HepG2 (cell line): ENCODE measurements around the gene RREB1. TPM values are rescaled to one million over a fixed set of nuclear protein-coding genes. Genes with fewer than 3 reads are reported as not detected.

Source experiments
- ATF7-NPFF ChIP-seq: sonication (generic); formaldehyde crosslinking; IDR thresholded peaks from 2 replicates; pipeline ENCODE4 v1.8.1; 2023; ENCODE audit warnings: mild to moderate bottlenecking, low read depth, missing genetic modification reagents, moderate library complexity
- BCL6 ChIP-seq: IDR thresholded peaks from 2 replicates; pipeline ENCODE4 v1.6.1; 2016; ENCODE audit warnings: missing genetic modification reagents, missing compliant biosample characterization
- DMAP1 ChIP-seq: IDR thresholded peaks from 2 replicates; pipeline ENCODE4 v1.6.1; 2016
- ELF3 ChIP-seq: IDR thresholded peaks from 2 replicates; pipeline ENCODE4 v1.6.1; 2016; ENCODE audit warnings: missing genetic modification reagents, missing compliant biosample characterization
- FOXO4 ChIP-seq: sonication (generic); formaldehyde crosslinking; conservative IDR thresholded peaks from 2 replicates; pipeline ENCODE4 v1.8.1; 2023; ENCODE audit warnings: missing genetic modification reagents
- FOXP4 ChIP-seq: sonication (generic); formaldehyde crosslinking; IDR thresholded peaks from 2 replicates; pipeline ENCODE4 v1.4.0; 2020; ENCODE audit warnings: missing genetic modification reagents
- GATAD1 ChIP-seq: IDR thresholded peaks from 2 replicates; pipeline ENCODE4 v1.6.1; 2016; ENCODE audit warnings: missing genetic modification reagents, missing compliant biosample characterization
- IKZF5 ChIP-seq: IDR thresholded peaks from 2 replicates; pipeline ENCODE4 v1.6.1; 2018; ENCODE audit warnings: missing genetic modification reagents, mild to moderate bottlenecking, missing compliant biosample characterization
- MYPOP ChIP-seq: sonication (generic); formaldehyde crosslinking; IDR thresholded peaks from 2 replicates; pipeline ENCODE4 v1.8.1; 2023; ENCODE audit warnings: mild to moderate bottlenecking, moderate library complexity, missing genetic modification reagents
- NCOA5 ChIP-seq: sonication (generic); formaldehyde crosslinking; IDR thresholded peaks from 2 replicates; pipeline ENCODE4 v1.4.0; 2020; ENCODE audit warnings: missing genetic modification reagents
- SMAD9 ChIP-seq: sonication (generic); formaldehyde crosslinking; IDR thresholded peaks from 2 replicates; pipeline ENCODE4 v1.5.1; 2020; ENCODE audit warnings: mild to moderate bottlenecking, missing genetic modification reagents
- SP1 ChIP-seq, 2 experiments: fragments of 450-650 bp in 1 of 2; sonication (generic) in 1 of 2; formaldehyde crosslinking in 1 of 2; IDR thresholded peaks; 2 replicates each; pipeline versions ENCODE4 v1.4.0 to v1.6.1; 2016 to 2020; ENCODE audit warnings: missing genetic modification reagents in 1 of 2
- THAP9 ChIP-seq: sonication (generic); formaldehyde crosslinking; IDR thresholded peaks from 2 replicates; pipeline ENCODE4; 2020; ENCODE audit warnings: missing genetic modification reagents, mild to moderate bottlenecking, borderline replicate concordance
- ZNF547 ChIP-seq: sonication (generic); formaldehyde crosslinking; IDR thresholded peaks from 2 replicates; pipeline ENCODE4 v1.5.1; 2020; ENCODE audit warnings: mild to moderate bottlenecking, missing genetic modification reagents
- ZNF558 ChIP-seq: sonication (generic); formaldehyde crosslinking; IDR thresholded peaks from 2 replicates; pipeline ENCODE4 v1.9.0; 2022; ENCODE audit warnings: mild to moderate bottlenecking, missing genetic modification reagents, borderline replicate concordance
- ZNF766 ChIP-seq: sonication (generic); formaldehyde crosslinking; IDR thresholded peaks from 2 replicates; pipeline ENCODE4 v1.5.0; 2020; ENCODE audit warnings: missing genetic modification reagents, borderline replicate concordance
- ZSCAN25 ChIP-seq: sonication (generic); formaldehyde crosslinking; IDR thresholded peaks from 2 replicates; pipeline ENCODE4 v1.8.0; 2022; ENCODE audit warnings: mild to moderate bottlenecking, missing genetic modification reagents
- polyA plus RNA-seq, 8 experiments: library from polyadenylated mRNA; depleted of rRNA in 3 of 8; stranded (reverse) in 7 of 8; unstranded in 1 of 8; fragments of >200 nt; fragmentation: Illumina TruSeq in 4 of 8; extraction: Trizol in 4 of 8; gene quantifications; 2 replicates each; pipeline versions ENCODE4 v1.2.1 to v1.2.3, GENCODE V29; 2011 to 2016; ENCODE audit warnings: low read depth in 4 of 8, missing spikeins in 1 of 8, mixed read lengths in 1 of 8; ENCODE audit not compliant: insufficient read depth in 1 of 8
- total RNA-seq, 5 experiments: library from RNA; depleted of rRNA; stranded (reverse); fragments of >200 nt; fragmentation: Illumina TruSeq; extraction: Trizol; gene quantifications; 2 replicates each; pipeline ENCODE4 v1.2.3, GENCODE V29; 2016; ENCODE audit warnings: low read depth in 1 of 5
- TF ChIP-seq, protein P1 (sequence below): IDR thresholded peaks from 2 replicates; pipeline ENCODE4 v1.6.1; 2016; ENCODE audit warnings: low read depth

RREB1 gene
- total and polyA plus RNA-seq, 2 of the 13 experiments (the other 11 are each of a cell fraction or from before 2014, with no cell fraction given) = 6.1 to 23.2 TPM

DNA sequence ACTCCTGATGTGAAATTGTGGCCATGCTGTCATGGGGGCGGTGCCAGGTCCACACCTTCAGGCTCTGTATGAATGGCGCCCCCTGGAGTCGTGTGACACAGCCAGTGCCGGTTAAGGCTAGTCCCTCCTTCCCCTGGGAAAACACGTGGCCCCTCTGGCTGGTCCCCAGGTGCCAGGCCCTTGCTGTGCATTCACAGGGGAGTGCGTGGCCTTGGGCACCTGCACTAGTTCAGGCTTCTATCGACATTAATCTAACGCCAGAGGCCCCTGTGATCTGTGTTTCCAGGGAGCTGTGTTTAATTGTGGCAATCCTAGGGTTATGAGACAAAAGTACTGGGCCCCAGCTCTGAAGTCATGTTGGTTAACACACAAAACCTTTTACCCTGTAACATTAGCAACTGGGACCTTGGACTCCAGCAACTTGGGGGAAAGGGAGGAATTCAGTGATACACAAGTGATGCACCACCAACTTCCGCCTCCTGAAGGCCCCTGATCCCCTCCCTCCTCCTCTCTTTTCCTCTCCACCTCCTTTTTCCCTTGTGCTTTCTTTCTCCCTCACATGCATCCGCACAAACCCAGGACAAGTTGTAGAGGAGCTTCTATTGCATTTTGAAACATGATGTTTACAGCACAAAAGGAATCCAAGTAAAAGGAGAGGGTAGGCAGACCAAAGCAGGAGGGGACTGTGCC is 131.3 kb downstream of the RREB1 start (continued):
- peak; percentile 74; the same call in 1 of the 2 replicates for TF ChIP-seq THAP9
- TF ChIP-seq ATF7-NPFF = peak; percentile 38; the same call in 1 of the 2 replicates
- TF ChIP-seq ZNF547 (CRISPR knock-in tag) = peak; percentile 75
- TF ChIP-seq NCOA5 (CRISPR knock-in tag) = no peak
- peak; percentile 63; the same call in 1 of the 2 replicates for TF ChIP-seq ZSCAN25 (CRISPR knock-in tag)
- TF ChIP-seq FOXO4 (CRISPR knock-in tag) = no peak
- TF ChIP-seq BCL6 (CRISPR knock-in tag) = peak; percentile 58; the same call in 1 of the 2 replicates
- peak; percentile 90 for TF ChIP-seq ELF3 (CRISPR knock-in tag)
- TF ChIP-seq, protein P1, sequence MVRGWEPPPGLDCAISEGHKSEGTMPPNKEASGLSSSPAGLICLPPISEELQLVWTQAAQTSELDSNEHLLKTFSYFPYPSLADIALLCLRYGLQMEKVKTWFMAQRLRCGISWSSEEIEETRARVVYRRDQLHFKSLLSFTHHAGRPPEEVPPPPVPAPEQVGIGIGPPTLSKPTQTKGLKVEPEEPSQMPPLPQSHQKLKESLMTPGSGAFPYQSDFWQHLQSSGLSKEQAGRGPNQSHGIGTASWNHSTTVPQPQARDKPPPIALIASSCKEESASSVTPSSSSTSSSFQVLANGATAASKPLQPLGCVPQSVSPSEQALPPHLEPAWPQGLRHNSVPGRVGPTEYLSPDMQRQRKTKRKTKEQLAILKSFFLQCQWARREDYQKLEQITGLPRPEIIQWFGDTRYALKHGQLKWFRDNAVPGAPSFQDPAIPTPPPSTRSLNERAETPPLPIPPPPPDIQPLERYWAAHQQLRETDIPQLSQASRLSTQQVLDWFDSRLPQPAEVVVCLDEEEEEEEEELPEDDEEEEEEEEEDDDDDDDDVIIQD = no peak
- peak; percentile 4; the same call in 1 of the 2 replicates for TF ChIP-seq ZNF766 (CRISPR knock-in tag)
- peak; percentile 73 for TF ChIP-seq IKZF5
- TF ChIP-seq ZNF558 (CRISPR knock-in tag) = no peak
- TF ChIP-seq SP1 (IDR thresholded peaks at IDR 0.05) = no peak
- TF ChIP-seq SP1 (CRISPR knock-in tag; IDR thresholded peaks at IDR 0.05) = peak; percentile 86
- TF ChIP-seq GATAD1 (CRISPR knock-in tag) = peak; percentile 73
- TF ChIP-seq MYPOP (CRISPR knock-in tag) = no peak
- TF ChIP-seq SMAD9 (CRISPR knock-in tag) = no peak
- peak; percentile 79 for TF ChIP-seq DMAP1
- TF ChIP-seq FOXP4 (CRISPR knock-in tag) = peak; percentile 65; the same call in 1 of the 2 replicates
